Activated effector memory CD4-positive, alpha-beta T cell treated with anti-CD3 and anti-CD28 coated beads, Interleukin-2, amount 50 U/mL, for 16 hours (primary cell): ENCODE measurements around the gene TUBB1.

Experiments
- DNase-seq: peaks from one replicate; pipeline ENCODE4 v3.0.0-alpha.2; 2020

Gene TUBB1

GRCh38 chr20:59019217-59019616, at the start of gene TUBB1:
TSS of gene TUBB1 (plus strand) at chr20:59019429. CDS start at chr20:59019523, 94 bp downstream.
- peak; percentile 36 for DNase-seq

- no peak for DNase-seq
Observed at GRCh38 chr20:58969439-58969838, 49.8 kb upstream of the TUBB1 start.

GRCh38 chr20:58970146-58970545, 49.1 kb upstream of the TUBB1 start:
- DNase-seq: no peak

- DNase-seq: no peak
Observed at GRCh38 chr20:58971429-58971828, 47.8 kb upstream of the TUBB1 start.

GRCh38 chr20:58973179-58973578, 46.0 kb upstream of the TUBB1 start:
- DNase-seq: no peak

- no peak for DNase-seq
Observed at GRCh38 chr20:58973866-58974265, 45.4 kb upstream of the TUBB1 start.

GRCh38 chr20:58975353-58975752, 43.9 kb upstream of the TUBB1 start:
- no peak for DNase-seq

GRCh38 chr20:58976061-58976730, 43.0 kb upstream of the TUBB1 start:
- DNase-seq: no peak

- DNase-seq: no peak
Observed at GRCh38 chr20:58978351-58979190, 40.7 kb upstream of the TUBB1 start.

- peak; percentile 96 for DNase-seq
Observed at GRCh38 chr20:58980711-58981627, 38.3 kb upstream of the TUBB1 start, which contains the start of gene NELFCD. TSS of gene NELFCD (plus strand) at chr20:58981256. CDS start at chr20:58981310, 54 bp downstream.

- DNase-seq: no peak
Observed at GRCh38 chr20:58981628-58982364, 37.4 kb upstream of the TUBB1 start.

GRCh38 chr20:58982406-58983114, 36.7 kb upstream of the TUBB1 start:
- DNase-seq: peak; percentile 38

- DNase-seq: peak; percentile 48
Observed at GRCh38 chr20:58983115-58983468, 36.1 kb upstream of the TUBB1 start.

GRCh38 chr20:58984691-58985090, 34.5 kb upstream of the TUBB1 start:
- peak; percentile 30 for DNase-seq

- no peak for DNase-seq
Observed at GRCh38 chr20:58985656-58986055, 33.6 kb upstream of the TUBB1 start.

- peak; percentile 8 for DNase-seq
Observed at GRCh38 chr20:58986286-58986967, 32.8 kb upstream of the TUBB1 start.

GRCh38 chr20:58986968-58987517, 32.2 kb upstream of the TUBB1 start:
- no peak for DNase-seq

GRCh38 chr20:58987790-58988564, 31.3 kb upstream of the TUBB1 start:
- peak; percentile 48 for DNase-seq

GRCh38 chr20:58988565-58988882, 30.7 kb upstream of the TUBB1 start:
- DNase-seq: no peak

GRCh38 chr20:58989196-58989595, 30.0 kb upstream of the TUBB1 start:
- peak; percentile 53 for DNase-seq
